Measurements from ENCODE around the gene CYP27B1.
"Not testable (repeated sequence)": the region's sequence is repeated elsewhere in the genome, so short reads cannot be mapped to it uniquely, and the experiment has no call there.

The CYP27B1 gene

GRCh38 chr12:57779736-57780135 lies 12.9 kb upstream of the CYP27B1 start:
- Histone ChIP-seq H3K9me3 (no peaks in the 10 kb centered on the region), H3K4me3 (no peak overlapping the region), H3K36me3 (replicated peaks) (peaks cover 19% of the 10 kb centered on the region), H3K27me3 (ENCODE audit: low read depth) (no peaks in the 10 kb centered on the region), H3K4me1 (no peaks in the 10 kb centered on the region; the same call in 1 of the 2 replicates)
- no peak for DNase-seq (ENCODE audit: low spot score in 2 of 2)
- in situ Hi-C loops (cut with MboI; ENCODE audit: low sequenced_read_pairs): no loop called here

- Histone ChIP-seq H3K4me1 (no peaks in the 10 kb centered on the region; the same call in 1 of the 2 replicates), H3K4me3 (no peak overlapping the region), H3K36me3 (replicated peaks) (peaks cover 9% of the 10 kb centered on the region; the same call in 1 of the 2 replicates), H3K9me3 (no peaks in the 10 kb centered on the region), H3K27me3 (ENCODE audit: low read depth) (no peaks in the 10 kb centered on the region)
- no peak for DNase-seq (ENCODE audit: low spot score in 2 of 2)
- in situ Hi-C loops (cut with MboI; ENCODE audit: low sequenced_read_pairs): no loop called here
Measured at GRCh38 chr12:57777911-57778310, 11.0 kb upstream of the CYP27B1 start.

GRCh38 chr12:57777367-57777766 lies 10.5 kb upstream of the CYP27B1 start:
- DNase-seq (ENCODE audit: low spot score in 2 of 2): no peak

GRCh38 chr12:57776247-57776587 lies 9.3 kb upstream of the CYP27B1 start:
- Histone ChIP-seq H3K27me3 (ENCODE audit: low read depth) (no peaks in the 10 kb centered on the region), H3K36me3 (replicated peaks) (peaks cover 6% of the 10 kb centered on the region; the same call in 1 of the 2 replicates), H3K4me1 (0 out of 2 replicates have a peak, but pooled peaks cover under 1% of the 10 kb centered on the region), H3K4me3 (no peak overlapping the region), H3K9me3 (no peaks in the 10 kb centered on the region)
- no peak for DNase-seq (ENCODE audit: low spot score in 2 of 2)
- in situ Hi-C loops (cut with MboI; ENCODE audit: low sequenced_read_pairs): no loop called here

More at GRCh38 chr12:57777367-57777766, 10.5 kb upstream of the CYP27B1 start:
- in situ Hi-C loops (cut with MboI; ENCODE audit: low sequenced_read_pairs): no loop called here
- Histone ChIP-seq H3K27me3 (ENCODE audit: low read depth) (no peaks in the 10 kb centered on the region), H3K9me3 (no peaks in the 10 kb centered on the region), H3K4me3 (no peak overlapping the region), H3K36me3 (replicated peaks) (peaks cover 6% of the 10 kb centered on the region; the same call in 1 of the 2 replicates), H3K4me1 (no peaks in the 10 kb centered on the region; the same call in 1 of the 2 replicates)

DNA sequence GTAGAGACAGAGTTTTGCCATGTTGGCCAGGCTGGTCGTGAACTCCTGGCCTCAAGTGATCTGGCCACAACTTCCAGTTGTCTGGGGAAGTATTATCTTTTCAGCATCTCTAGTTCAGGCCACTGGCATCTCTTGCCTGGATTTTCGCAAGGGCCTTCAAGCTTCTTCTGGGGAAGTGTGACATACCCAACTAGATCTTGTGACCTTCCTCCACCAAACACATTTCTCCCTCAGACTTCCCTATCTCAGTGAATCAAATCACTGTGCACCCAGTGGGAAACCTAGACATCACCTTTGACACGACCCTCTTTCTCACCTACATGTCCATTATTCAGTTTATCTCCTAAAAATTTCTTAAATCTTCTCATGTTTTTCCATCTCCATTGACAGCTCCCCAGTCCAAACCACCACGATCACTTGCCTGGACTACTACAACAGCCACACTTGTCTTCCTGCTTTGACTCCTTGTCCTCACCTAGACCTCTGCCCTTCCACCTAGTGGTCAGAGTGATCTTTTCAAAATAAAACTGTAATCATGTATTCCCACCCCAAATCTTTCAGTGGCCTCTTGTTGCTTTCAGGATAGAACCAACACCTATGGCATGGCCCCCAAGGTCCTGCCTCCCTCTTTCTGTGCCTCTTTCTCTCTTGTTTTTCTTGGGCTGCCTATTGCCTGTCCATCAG lies 8.8 kb upstream of the CYP27B1 start:
- no peak for DNase-seq (ENCODE audit: low spot score in 2 of 2)
- peaks cover 5% of the 10 kb centered on the region; the same call in 1 of the 2 replicates for H3K4me1 ChIP-seq
- no peaks in the 10 kb centered on the region for H3K27me3 ChIP-seq (ENCODE audit: low read depth)
- peaks cover 8% of the 10 kb centered on the region for H3K36me3 ChIP-seq (replicated peaks)
- H3K9me3 ChIP-seq: no peaks in the 10 kb centered on the region
- in situ Hi-C loops (cut with MboI; ENCODE audit: low sequenced_read_pairs): no loop called here
- no peak overlapping the region for H3K4me3 ChIP-seq

- Histone ChIP-seq H3K36me3 (replicated peaks) (peaks cover 12% of the 10 kb centered on the region), H3K27me3 (ENCODE audit: low read depth) (no peaks in the 10 kb centered on the region), H3K4me3 (no peak overlapping the region), H3K9me3 (no peaks in the 10 kb centered on the region), H3K4me1 (peaks cover 6% of the 10 kb centered on the region; the same call in 1 of the 2 replicates)
- in situ Hi-C loops (cut with MboI; ENCODE audit: low sequenced_read_pairs): no loop called here
- no peak for DNase-seq (ENCODE audit: low spot score in 2 of 2)
Measured at GRCh38 chr12:57775044-57775443, 8.2 kb upstream of the CYP27B1 start.

DNA sequence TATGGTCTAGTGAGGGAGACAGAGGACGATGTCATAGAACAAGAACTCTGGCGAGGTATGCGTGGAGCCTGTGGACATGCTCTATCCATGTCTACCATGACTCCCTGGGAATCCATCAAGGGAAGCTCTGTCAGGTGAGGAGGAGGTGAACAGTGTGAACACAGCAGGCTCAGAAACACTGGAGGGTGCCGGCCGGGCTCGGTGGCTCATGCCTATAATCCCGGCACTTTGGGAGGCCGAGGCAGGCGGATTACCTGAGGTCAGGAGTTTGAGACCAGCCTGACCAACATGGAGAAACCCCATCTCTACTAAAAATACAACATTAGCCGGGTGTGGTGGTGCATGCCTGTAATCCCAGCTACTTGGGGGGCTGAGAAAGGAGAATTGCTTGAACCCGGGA lies 7.8 kb upstream of the CYP27B1 start:
- H3K9me3 ChIP-seq; H3K4me3 ChIP-seq; H3K4me1 ChIP-seq; H3K27me3 ChIP-seq (ENCODE audit: low read depth); DNase-seq (ENCODE audit: low spot score in 2 of 2); H3K36me3 ChIP-seq (replicated peaks); in situ Hi-C loops (cut with MboI; ENCODE audit: low sequenced_read_pairs): not testable (repeated sequence)

GRCh38 chr12:57772429-57773322 lies 5.8 kb upstream of the CYP27B1 start, which contains the start of gene EEF1AKMT3:
Gene EEF1AKMT3 (plus strand): TSS chr12:57772614. CDS start chr12:57772725, 111 bp downstream.
- in situ Hi-C loops (cut with MboI; ENCODE audit: low sequenced_read_pairs): no loop called here
- Histone ChIP-seq H3K27me3 (ENCODE audit: low read depth) (no peaks in the 10 kb centered on the region), H3K4me3 (peak within 1 kb of the TSS; percentile 90), H3K4me1 (peaks cover 7% of the 10 kb centered on the region; the same call in 1 of the 2 replicates), H3K9me3 (no peaks in the 10 kb centered on the region), H3K36me3 (replicated peaks) (peaks cover 27% of the 10 kb centered on the region)
- peak; percentile 54 to 83 for DNase-seq (ENCODE audit: low spot score in 2 of 2)

GRCh38 chr12:57771873-57772428 lies 5.1 kb upstream of the CYP27B1 start, which contains the start of gene METTL1:
Gene METTL1 (minus strand): TSS chr12:57772105. CDS start chr12:57772083, 22 bp downstream.
- Histone ChIP-seq H3K36me3 (replicated peaks) (peaks cover 30% of the 10 kb centered on the region), H3K27me3 (ENCODE audit: low read depth) (no peaks in the 10 kb centered on the region), H3K9me3 (no peaks in the 10 kb centered on the region), H3K4me1 (peaks cover 14% of the 10 kb centered on the region), H3K4me3 (peak within 1 kb of the TSS; percentile 90)
- in situ Hi-C loops (cut with MboI; ENCODE audit: low sequenced_read_pairs): no loop called here
- DNase-seq (ENCODE audit: low spot score in 2 of 2): peak; percentile 96 to 98

DNA sequence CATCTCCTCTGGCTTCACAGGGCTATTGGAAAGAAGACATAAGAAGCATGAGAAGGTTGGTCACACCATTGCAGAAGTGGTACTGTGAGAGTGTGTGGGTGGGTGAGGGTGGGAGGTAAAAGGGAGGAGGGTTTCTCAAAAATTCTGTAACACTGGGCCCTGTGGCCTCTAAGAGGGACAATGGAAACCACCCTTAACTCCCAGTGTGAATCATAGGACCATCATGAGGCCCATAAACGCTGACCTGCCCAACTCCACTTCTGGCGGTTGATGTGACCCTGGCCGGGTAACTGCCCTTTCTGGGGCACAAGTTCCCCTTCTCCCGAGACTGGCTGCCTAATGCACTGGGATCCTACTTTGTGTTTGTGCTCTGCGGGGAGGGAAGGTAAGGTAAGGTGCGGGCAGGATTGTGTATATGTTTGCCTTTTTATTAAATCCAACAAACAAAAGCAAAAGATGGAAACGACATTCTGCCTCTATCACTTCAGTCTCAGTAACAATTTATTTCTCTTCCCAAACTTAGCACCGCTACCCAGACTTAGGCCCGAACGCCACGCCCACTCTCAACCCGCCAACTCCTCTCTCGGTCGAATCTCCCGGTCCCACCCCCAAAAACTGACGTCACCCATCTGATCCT lies 4.5 kb upstream of the CYP27B1 start:
- Histone ChIP-seq H3K4me3 (peak overlapping the region; percentile 90), H3K36me3 (replicated peaks) (peaks cover 30% of the 10 kb centered on the region), H3K9me3 (no peaks in the 10 kb centered on the region), H3K4me1 (peaks cover 19% of the 10 kb centered on the region), H3K27me3 (ENCODE audit: low read depth) (peaks cover 2% of the 10 kb centered on the region; the same call in 1 of the 2 replicates)
- in situ Hi-C loops (cut with MboI; ENCODE audit: low sequenced_read_pairs): no loop called here
- DNase-seq (ENCODE audit: low spot score in 2 of 2): peak; percentile 93 to 97

- no peak for DNase-seq (ENCODE audit: low spot score in 2 of 2)
- H3K4me3 ChIP-seq: peak overlapping the region; percentile 90; the same call in 1 of the 2 replicates
- H3K27me3 ChIP-seq (ENCODE audit: low read depth): peaks cover 8% of the 10 kb centered on the region
- H3K36me3 ChIP-seq (replicated peaks): peaks cover 30% of the 10 kb centered on the region
- in situ Hi-C loops (cut with MboI; ENCODE audit: low sequenced_read_pairs): no loop called here
- peaks cover 21% of the 10 kb centered on the region for H3K4me1 ChIP-seq
- H3K9me3 ChIP-seq: no peaks in the 10 kb centered on the region
Measured at GRCh38 chr12:57770734-57771133, 3.9 kb upstream of the CYP27B1 start.

DNA sequence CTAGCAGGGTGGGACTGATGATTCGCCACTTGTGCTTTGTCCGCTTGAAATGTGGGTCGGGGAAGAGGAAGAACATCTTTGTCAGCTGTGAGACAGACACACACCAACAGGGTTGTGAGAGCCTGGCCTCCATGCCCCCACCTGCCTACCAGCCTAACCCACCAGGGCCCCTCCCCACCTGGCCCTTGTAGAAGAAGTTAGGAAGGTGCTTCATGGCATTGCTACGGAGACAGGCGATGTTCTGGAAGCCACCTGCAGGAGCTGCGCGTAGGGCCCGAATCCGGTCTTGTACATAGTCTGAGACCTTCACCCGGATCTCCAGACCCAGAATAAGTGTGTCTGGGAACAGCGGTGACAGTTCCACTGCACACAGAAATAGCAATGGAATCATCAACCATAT lies 2.7 kb upstream of the CYP27B1 start:
- Histone ChIP-seq H3K4me3 (no peak overlapping the region), H3K4me1 (peaks cover 23% of the 10 kb centered on the region), H3K27me3 (ENCODE audit: low read depth) (peaks cover 19% of the 10 kb centered on the region), H3K9me3 (no peaks in the 10 kb centered on the region), H3K36me3 (replicated peaks) (peaks cover 30% of the 10 kb centered on the region)
- DNase-seq (ENCODE audit: low spot score in 2 of 2): no peak
- in situ Hi-C loops (cut with MboI; ENCODE audit: low sequenced_read_pairs): no loop called here

DNA sequence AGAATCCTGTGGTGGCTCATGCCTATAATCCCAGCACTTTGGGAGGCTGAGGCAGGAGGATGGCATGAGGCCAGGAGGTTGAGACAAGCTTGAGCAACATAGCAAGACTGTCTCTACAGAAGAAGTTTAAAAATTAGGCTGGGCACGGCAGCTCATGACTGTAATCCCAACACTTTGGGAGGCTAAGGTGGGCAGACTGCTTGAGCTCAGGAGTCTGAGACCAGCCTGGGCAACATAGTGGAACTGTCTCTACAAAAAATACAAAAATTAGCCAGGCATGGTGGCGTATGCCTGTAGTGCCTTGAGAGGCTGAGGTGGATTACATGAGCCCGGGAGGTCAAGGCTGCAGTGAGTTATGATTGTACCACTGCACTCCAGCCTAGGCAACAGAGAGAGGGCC lies 998 bp upstream of the CYP27B1 start:
- Histone ChIP-seq H3K27me3 (ENCODE audit: low read depth) (peaks cover 24% of the 10 kb centered on the region), H3K4me3 (no peak overlapping the region), H3K36me3 (replicated peaks) (peaks cover 30% of the 10 kb centered on the region), H3K4me1 (peaks cover 23% of the 10 kb centered on the region), H3K9me3 (no peaks in the 10 kb centered on the region)
- no peak for DNase-seq (ENCODE audit: low spot score in 2 of 2)
- in situ Hi-C loops (cut with MboI; ENCODE audit: low sequenced_read_pairs): no loop called here

All from HAP-1 (cell line).